Ovary (tissue), 9 donors: ENCODE results near the gene HLA-DOB. TPM values are rescaled to one million over a fixed set of nuclear protein-coding genes. Genes with fewer than 3 reads are reported as not detected.

ENCODE experiments used
- DNase-seq, 5 donors: peaks; one replicate each; pipeline ENCODE4 v3.0.0-alpha.2; 2019 to 2020
- H3K27ac ChIP-seq, 2 donors: fragments of 200-600 bp; one replicate each; pipeline versions ENCODE4 v1.5.1 to v1.8.0; 2019 to 2022
- H3K27me3 ChIP-seq: fragments of 200-600 bp; one replicate; pipeline ENCODE4 v1.8.0; 2022
- H3K36me3 ChIP-seq: fragments of 200-600 bp; sonication (generic); one replicate; pipeline ENCODE4 v1.5.1; 2019
- H3K4me1 ChIP-seq: one replicate; pipeline ENCODE4 v1.8.1; 2013; ENCODE audit warnings: mild to moderate bottlenecking, moderate library complexity; ENCODE audit not compliant: insufficient read depth
- H3K4me3 ChIP-seq: fragments of 200-600 bp; sonication (generic); one replicate; pipeline ENCODE4 v1.5.1; 2017
- H3K9me3 ChIP-seq, 2 donors: fragments of 200-600 bp in 1 of 2; sonication (generic) in 1 of 2; one replicate each; pipeline versions ENCODE4 v1.5.1 to v1.8.1; 2013 to 2019; ENCODE audit warnings: mild to moderate bottlenecking in 1 of 2, moderate library complexity in 1 of 2
- EP300 ChIP-seq: sonication (generic); formaldehyde crosslinking; IDR thresholded peaks from one replicate; pipeline ENCODE4 v1.6.1; 2017; ENCODE audit warnings: antibody characterized with exemption
- POLR2A ChIP-seq: fragments of 450-650 bp; IDR thresholded peaks from one replicate; pipeline ENCODE4 v1.6.1; 2017; ENCODE audit warnings: antibody characterized with exemption, mild to moderate bottlenecking, moderate library complexity
- WGBS, 3 donors: extraction: QIAGEN DNeasy Blood & Tissue Kit in 1 of 3; methylation state at CpG; one replicate each; pipeline versions ENCODE4 v1.1.5 to v1.1.7; 2013 to 2017; 5-methylcytosine and 5-hydroxymethylcytosine counted together
- intact Hi-C, 4 donors: fragments of 100-400 bp; cut with DNase I; formaldehyde crosslinking; loops; one replicate each; pipeline versions ENCODE4 v1.11.0 to v1.15.1; 2022 to 2023
- polyA plus RNA-seq, 2 donors: library from polyadenylated mRNA; stranded (reverse); fragments of 200-250 nt in 1 of 2; fragments of 350-450 nt in 1 of 2; fragmentation: Illumina TruSeq in 1 of 2; extraction: RNeasy Lipid Tissue Mini Kit (QIAGEN cat#74804) in 1 of 2; gene quantifications; one replicate each; pipeline ENCODE4 v1.2.3, GENCODE V29; 2013 to 2014
- total RNA-seq, 7 donors: library from RNA; depleted of rRNA in 2 of 7; stranded (reverse); fragments of >200 nt in 2 of 7; fragmentation: NEBNext Ultra II Directional in 3 of 7; extraction: Animal tissue kit (Norgen Biotek cat#: 25700) in 3 of 7; gene quantifications; one replicate each; pipeline versions ENCODE4 v1.1.0 to v1.2.4, GENCODE V29; 2016 to 2023
- TF ChIP-seq, protein P1 (sequence below), 3 donors: fragments of 450-650 bp in 2 of 3; fragments of 200-600 bp in 1 of 3; IDR thresholded peaks; one replicate each; pipeline versions ENCODE4 v1.5.1 to v1.8.0; 2016 to 2022; ENCODE audit warnings: antibody characterized with exemption in 3 of 3, mild to moderate bottlenecking in 1 of 3
- donor health status: DM: no; HTN: no; CAD: no; lungs with moderate emphysema.
- donor health status: DM: no; HTN: no; CAD: no.
- donor health status: Bipolar disorder and iron deficiency.
- donor health status: DM: yes; HTN: yes; CAD: no.
- donor health status: DM: no; HTN: no; CAD: no.
- donor health status: DM: yes; HTN: yes; CAD: no.

The HLA-DOB gene
- total and polyA plus RNA-seq, 9 donors, result 0.24 to 4.6 (median 0.73) TPM; not detected in 1

DNA sequence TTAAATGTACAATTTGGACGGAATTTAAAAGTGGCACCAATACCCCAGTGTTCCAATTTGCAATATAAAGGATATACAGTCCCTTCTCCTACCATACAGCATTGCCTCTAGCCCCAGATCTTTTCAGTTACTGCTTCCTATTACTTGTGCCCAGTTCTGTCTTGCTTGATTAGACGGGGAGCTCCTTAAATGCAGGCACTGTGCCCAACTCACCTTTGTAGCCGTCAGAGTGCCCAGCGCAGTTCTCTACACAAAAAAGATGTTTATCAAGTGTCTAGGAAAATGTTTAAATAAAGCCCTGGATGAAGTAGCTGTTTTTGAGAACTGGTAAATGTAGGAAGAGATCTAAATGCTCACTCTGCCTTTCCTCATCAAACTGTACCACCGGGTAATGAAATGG, 14.1 kb upstream of the HLA-DOB start:
- Histone ChIP-seq H3K27me3 (no peaks in the 10 kb centered on the region), H3K9me3 (no peaks in the 10 kb centered on the region), H3K36me3 (no peaks in the 10 kb centered on the region), H3K4me3 (no peak overlapping the region), H3K27ac (no peak overlapping the region), H3K4me1 (no peaks in the 10 kb centered on the region)
- 81 to 92% (median 88%) methylated on average over 5 of the region's 5 CpGs for WGBS, 3 donors
- DNase-seq, result no peak
- intact Hi-C loops, result no loop called here
- TF ChIP-seq POLR2A (no peak), EP300 (no peak)
- TF ChIP-seq, protein P1, sequence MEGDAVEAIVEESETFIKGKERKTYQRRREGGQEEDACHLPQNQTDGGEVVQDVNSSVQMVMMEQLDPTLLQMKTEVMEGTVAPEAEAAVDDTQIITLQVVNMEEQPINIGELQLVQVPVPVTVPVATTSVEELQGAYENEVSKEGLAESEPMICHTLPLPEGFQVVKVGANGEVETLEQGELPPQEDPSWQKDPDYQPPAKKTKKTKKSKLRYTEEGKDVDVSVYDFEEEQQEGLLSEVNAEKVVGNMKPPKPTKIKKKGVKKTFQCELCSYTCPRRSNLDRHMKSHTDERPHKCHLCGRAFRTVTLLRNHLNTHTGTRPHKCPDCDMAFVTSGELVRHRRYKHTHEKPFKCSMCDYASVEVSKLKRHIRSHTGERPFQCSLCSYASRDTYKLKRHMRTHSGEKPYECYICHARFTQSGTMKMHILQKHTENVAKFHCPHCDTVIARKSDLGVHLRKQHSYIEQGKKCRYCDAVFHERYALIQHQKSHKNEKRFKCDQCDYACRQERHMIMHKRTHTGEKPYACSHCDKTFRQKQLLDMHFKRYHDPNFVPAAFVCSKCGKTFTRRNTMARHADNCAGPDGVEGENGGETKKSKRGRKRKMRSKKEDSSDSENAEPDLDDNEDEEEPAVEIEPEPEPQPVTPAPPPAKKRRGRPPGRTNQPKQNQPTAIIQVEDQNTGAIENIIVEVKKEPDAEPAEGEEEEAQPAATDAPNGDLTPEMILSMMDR (IDR thresholded peaks at IDR 0.05), result no peak

DNA sequence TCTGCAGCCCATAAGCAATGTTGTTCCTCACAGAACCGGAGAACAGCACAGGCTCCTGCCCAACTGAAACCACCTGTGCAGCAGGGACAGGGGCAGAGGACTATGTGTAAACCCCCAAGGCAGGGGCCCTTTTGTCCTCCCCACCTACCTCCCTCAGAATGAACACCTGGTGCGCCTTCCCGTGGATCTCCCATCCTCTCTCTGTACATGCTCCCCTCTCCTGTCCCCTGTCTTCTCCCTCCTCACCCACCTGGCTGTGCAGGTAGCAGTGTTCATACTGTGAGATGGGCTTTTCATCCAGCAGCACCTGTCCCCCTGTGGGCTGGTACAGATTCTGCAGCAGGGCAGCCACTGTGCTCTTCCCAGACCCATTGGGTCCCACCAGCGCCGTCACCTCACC, 13.2 kb upstream of the HLA-DOB start:
- no peak overlapping the region for H3K4me3 ChIP-seq
- intact Hi-C loops, result no loop called here
- DNase-seq, result no peak
- no peak overlapping the region for H3K27ac ChIP-seq
- H3K4me1 ChIP-seq, result no peaks in the 10 kb centered on the region
- no peaks in the 10 kb centered on the region for H3K9me3 ChIP-seq
- no peaks in the 10 kb centered on the region for H3K36me3 ChIP-seq
- WGBS, 3 donors, result 87 to 90% (median 90%) methylated on average over 5 of the region's 5 CpGs
- H3K27me3 ChIP-seq, result no peaks in the 10 kb centered on the region
- TF ChIP-seq POLR2A (no peak), EP300 (no peak)
- TF ChIP-seq, protein P1 (IDR thresholded peaks at IDR 0.05), result no peak

DNA sequence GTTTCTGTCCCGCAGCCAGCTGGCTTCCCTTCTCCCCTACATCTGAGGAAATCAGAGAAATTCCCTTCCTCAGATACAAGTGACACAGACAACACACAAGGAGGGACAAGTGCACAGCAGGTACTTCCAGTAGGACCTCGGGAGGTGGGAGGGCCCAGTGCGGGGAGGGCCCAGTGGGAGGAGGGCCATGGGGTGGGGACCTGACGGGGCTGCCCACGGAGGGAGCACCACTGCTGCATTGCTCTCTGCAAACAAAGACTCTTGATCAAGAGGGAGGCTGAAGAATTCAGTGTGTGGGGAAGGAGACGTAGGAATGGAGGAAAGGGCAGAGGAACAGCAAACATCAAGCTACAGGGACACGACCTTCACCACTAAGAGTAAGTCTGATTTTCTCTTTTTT, 12.7 kb upstream of the HLA-DOB start:
- Histone ChIP-seq H3K4me3 (no peak overlapping the region), H3K36me3 (no peaks in the 10 kb centered on the region), H3K27ac (no peak overlapping the region), H3K4me1 (no peaks in the 10 kb centered on the region), H3K27me3 (no peaks in the 10 kb centered on the region), H3K9me3 (no peaks in the 10 kb centered on the region)
- intact Hi-C loops, result loop anchor here in 1 of 4 donors (5.0 kb wide), 1 partner anchor 263 kb away; no protein-coding TSS in a partner anchor
- TF ChIP-seq, protein P1 (IDR thresholded peaks at IDR 0.05), result no peak
- TF ChIP-seq POLR2A (no peak), EP300 (no peak)
- 70 to 77% (median 72%) methylated on average over 7 of the region's 7 CpGs for WGBS, 3 donors
- no peak for DNase-seq

DNA sequence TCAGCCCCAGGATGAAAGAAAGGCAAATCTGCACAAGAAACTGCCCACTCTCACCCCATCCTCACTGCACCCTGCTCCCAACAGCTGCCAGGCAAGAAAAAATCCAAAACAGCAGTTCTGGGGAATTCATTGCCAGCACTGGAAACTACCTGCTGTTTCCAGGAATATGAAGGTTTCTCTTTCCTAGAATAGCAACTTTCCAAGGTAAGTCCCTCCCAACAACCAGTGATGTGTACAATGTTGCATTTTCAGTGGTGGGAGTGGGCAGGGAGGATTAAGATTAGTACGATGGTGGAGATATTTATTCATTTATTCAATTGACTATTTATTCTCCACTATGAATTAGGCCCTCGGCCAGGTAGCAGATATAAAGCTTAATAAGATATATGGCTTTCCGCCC, 10.2 kb upstream of the HLA-DOB start:
- WGBS, 3 donors, result 66 to 73% (median 68%) methylated on average over 3 of the region's 3 CpGs
- H3K27me3 ChIP-seq, result no peaks in the 10 kb centered on the region
- TF ChIP-seq POLR2A, result no peak
- no peaks in the 10 kb centered on the region for H3K4me1 ChIP-seq
- no peak for DNase-seq
- no peak overlapping the region for H3K4me3 ChIP-seq
- intact Hi-C loops, result loop anchor here in 1 of 4 donors (5.0 kb wide), 1 partner anchor 265 kb away; no protein-coding TSS in a partner anchor
- H3K27ac ChIP-seq, result no peak overlapping the region
- H3K36me3 ChIP-seq, result no peaks in the 10 kb centered on the region
- no peaks in the 10 kb centered on the region for H3K9me3 ChIP-seq

DNA sequence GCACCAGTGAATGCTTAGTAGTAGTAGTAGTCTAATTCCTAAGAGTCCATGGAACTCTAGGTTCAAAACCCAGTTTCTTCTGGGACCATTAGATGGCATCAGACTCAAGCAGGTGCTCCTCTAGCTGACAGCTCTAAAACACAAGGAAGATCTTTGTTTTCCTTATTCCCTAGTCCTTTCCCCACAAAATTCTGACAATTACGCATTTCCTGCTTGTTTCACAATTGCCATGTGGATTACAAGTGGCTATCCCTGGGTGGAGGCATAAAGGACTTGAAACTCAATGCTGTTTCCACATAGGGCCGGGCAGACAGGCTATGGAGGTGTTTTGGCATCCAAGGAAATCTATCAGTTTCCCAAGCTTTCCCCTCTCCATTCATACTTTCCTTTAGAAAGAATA, 9.2 kb upstream of the HLA-DOB start:
- Histone ChIP-seq H3K27ac (no peak overlapping the region), H3K36me3 (no peaks in the 10 kb centered on the region), H3K4me1 (no peaks in the 10 kb centered on the region), H3K9me3 (no peaks in the 10 kb centered on the region), H3K4me3 (no peak overlapping the region), H3K27me3 (no peaks in the 10 kb centered on the region)
- TF ChIP-seq EP300 (no peak), POLR2A (no peak)
- TF ChIP-seq, protein P1 (IDR thresholded peaks at IDR 0.05), result no peak
- 49 to 59% (median 51%) methylated on average over 2 of the region's 2 CpGs for WGBS, 3 donors
- intact Hi-C loops, result loop anchor here in 1 of 4 donors (5.0 kb wide), 1 partner anchor 266 kb away; no protein-coding TSS in a partner anchor
- DNase-seq, result no peak
